Activated T-cell treated with anti-CD3 and anti-CD28 coated beads, Interleukin-2, amount 50 U/mL, for 4 hours (primary cell): Measurements from ENCODE around the gene TMEM80. TPM values are rescaled to one million over a fixed set of nuclear protein-coding genes. Genes with fewer than 3 reads are reported as not detected.

Experiments
- ATAC-seq, 2 donors: fragments of 200-7000 bp; cut with Tn5 transposase; one replicate each; pipeline ENCODE4 v1.10.0; 2021
- DNase-seq: peaks from one replicate; pipeline ENCODE4 v3.0.0-alpha.2; 2020
- H3K27me3 Mint-ChIP-seq: one replicate; pipeline ENCODE4 v1.8.0; 2021; ENCODE audit warnings: low read depth, mixed read lengths
- H3K36me3 Mint-ChIP-seq: one replicate; pipeline ENCODE4 v1.8.0; 2022; ENCODE audit warnings: mixed read lengths; ENCODE audit not compliant: insufficient read depth
- H3K4me1 Mint-ChIP-seq: one replicate; pipeline ENCODE4 v1.8.0; 2021; ENCODE audit warnings: low read depth, mixed read lengths
- H3K4me3 Mint-ChIP-seq: one replicate; pipeline ENCODE4 v1.8.0; 2021; ENCODE audit warnings: mild to moderate bottlenecking, moderate library complexity, mixed read lengths
- H3K9me3 Mint-ChIP-seq: one replicate; pipeline ENCODE4 v1.8.0; 2021; ENCODE audit warnings: mixed read lengths
- total RNA-seq, 3 donors: library from RNA; stranded (reverse); gene quantifications; one replicate each; pipeline ENCODE4 v1.2.1, GENCODE V29; 2021

The TMEM80 gene
- total RNA-seq, 3 donors from 2014 or later = 6.8 to 7.5 (median 7.0) TPM

DNA sequence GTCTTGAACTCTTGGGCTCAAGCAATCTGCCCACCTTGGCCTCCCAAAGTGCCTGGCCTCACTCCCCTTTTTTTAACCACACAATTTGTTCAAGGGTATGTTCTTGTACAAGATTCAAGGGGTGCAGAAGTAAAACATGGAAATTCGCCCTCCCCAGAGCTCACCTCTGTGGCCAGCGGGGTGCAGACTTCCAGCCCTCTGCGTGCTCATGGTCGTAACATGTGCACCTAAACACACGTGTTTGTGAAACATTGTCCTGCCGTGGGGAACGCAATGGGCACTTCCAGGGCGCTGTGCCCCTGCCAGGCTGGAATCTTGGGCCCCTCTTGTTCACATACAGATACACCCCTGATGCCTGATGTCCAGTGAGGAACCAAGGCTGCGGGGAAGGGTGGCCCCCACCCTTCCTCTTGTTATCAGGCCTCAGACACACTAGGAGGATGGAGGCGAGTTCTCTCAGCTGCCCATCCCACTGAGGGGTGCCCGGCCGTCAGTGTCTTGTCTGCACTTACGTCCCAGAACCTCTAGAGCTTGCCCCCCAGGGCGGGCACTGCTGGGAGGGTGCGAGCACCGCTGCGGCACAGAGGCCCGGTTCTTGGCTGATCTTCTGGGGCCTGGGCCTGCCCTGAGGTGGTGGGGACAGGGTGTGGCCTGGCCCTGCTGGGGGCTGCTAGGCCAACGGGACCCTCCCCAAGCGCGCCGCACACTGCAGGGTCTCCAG, 6.3 kb downstream of the TMEM80 start:
- Mint-ChIP-seq H3K9me3 (no peaks in the 10 kb centered on the region), H3K4me3 (no peak overlapping the region)
- ATAC-seq = no peak

DNA sequence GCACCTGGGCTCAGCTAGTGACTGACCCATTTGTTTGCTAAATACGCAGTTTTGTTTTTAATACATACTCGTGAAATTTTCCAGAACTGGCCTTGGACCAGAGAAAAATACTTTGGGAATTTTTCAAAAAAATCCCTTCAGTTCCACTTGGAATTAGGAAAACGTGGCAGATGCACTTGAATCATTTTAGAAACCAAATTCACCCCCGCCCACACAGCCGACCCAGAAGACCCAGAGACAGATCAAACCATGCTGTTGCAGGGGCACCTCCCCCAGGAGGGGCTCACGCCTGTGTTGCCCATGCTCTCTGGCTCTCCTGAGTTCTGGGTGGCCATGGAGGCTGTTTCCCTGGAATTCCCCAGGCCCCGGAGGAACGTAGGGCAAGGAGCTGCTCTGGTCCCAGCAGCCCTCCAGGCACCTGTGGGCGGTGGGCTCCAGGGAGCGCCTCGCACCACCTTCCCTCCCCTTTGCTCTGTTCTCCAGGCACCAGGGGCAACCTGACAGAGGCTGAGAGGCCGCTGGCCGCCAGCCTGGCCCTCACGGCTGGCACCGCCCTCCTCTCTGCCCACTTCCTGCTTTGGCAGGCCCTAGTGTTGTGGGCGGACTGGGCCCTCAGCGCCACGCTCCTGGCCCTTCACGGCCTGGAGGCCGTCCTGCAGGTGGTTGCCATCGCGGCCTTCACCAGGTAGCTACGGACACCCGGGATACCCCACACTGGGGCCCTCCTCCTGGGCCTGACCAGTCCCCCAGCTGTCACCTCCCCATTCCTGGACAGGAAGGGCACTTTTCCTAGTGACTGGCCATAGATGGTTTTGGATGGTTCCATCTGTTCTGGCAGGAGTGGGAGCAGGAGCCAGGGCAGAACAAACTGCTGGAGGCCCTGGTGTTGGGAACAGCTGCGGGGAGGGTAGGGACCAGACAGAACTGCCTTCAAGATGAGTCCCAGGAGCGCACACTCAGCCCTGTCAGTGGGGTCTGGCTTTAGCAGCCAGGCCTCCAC, 7.1 kb downstream of the TMEM80 start:
- Mint-ChIP-seq H3K9me3 (no peaks in the 10 kb centered on the region), H3K36me3 (peaks cover 3% of the 10 kb centered on the region), H3K27me3 (peaks cover 10% of the 10 kb centered on the region), H3K4me3 (no peak overlapping the region), H3K4me1 (peaks cover 6% of the 10 kb centered on the region)
- no peak for DNase-seq
- no peak for ATAC-seq

More for the DNA sequence above, 6.3 kb downstream of the TMEM80 start:
- H3K4me1 Mint-ChIP-seq = peaks cover 14% of the 10 kb centered on the region
- DNase-seq = no peak
- H3K36me3 Mint-ChIP-seq = peaks cover 3% of the 10 kb centered on the region
- H3K27me3 Mint-ChIP-seq = peaks cover 2% of the 10 kb centered on the region

DNA sequence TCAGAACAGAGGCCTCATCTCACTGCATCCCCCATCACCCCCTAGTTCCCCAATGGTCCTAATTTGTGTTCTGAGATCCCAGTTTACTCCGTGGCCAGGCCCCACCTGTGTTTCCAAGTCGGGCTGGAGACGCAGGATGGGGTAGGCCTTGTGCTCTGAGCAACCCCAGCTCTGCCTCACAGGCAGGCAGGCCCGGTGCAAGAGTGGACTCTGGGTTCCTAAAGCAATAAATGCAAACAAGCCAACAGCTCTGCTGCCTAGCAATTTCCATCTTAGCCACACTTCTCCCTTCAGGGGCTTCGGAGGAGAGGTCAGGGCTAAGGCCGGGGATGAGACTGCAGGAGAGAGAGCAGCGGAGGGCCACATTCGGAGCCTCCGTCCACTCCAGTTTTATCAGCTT, 7.9 kb downstream of the TMEM80 start:
- no peaks in the 10 kb centered on the region for H3K4me1 Mint-ChIP-seq
- DNase-seq (no peak), ATAC-seq (no peak)
- peaks cover 3% of the 10 kb centered on the region for H3K36me3 Mint-ChIP-seq
- no peaks in the 10 kb centered on the region for H3K9me3 Mint-ChIP-seq
- no peak overlapping the region for H3K4me3 Mint-ChIP-seq
- peaks cover 15% of the 10 kb centered on the region for H3K27me3 Mint-ChIP-seq

DNA sequence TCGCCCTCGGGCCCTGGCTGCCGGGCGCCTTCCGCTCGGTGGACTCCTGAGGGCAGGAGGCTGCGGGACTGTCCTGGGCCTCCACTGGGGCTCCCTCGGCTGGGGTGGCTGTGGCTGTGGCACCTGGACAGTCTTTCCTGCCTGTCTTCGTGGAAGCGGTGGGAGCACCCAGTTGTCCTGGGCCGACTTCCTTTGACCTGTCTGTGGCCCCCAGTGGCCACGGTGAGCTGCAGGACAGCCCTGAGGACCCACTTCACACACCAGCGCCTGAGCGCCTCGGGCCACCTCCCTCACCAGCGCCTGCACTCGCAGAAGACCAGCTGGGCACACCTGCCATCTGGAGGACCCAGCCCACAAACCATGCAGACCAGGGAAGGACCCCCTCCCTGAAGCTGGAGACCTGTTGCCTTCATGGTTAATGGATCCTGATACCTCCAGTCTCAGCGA, 8.6 kb downstream of the TMEM80 start:
- no peaks in the 10 kb centered on the region for H3K9me3 Mint-ChIP-seq
- H3K27me3 Mint-ChIP-seq = peaks cover 15% of the 10 kb centered on the region
- no peak overlapping the region for H3K4me3 Mint-ChIP-seq
- DNase-seq (no peak), ATAC-seq (no peak)
- H3K4me1 Mint-ChIP-seq = no peaks in the 10 kb centered on the region
- peaks cover 3% of the 10 kb centered on the region for H3K36me3 Mint-ChIP-seq

DNA sequence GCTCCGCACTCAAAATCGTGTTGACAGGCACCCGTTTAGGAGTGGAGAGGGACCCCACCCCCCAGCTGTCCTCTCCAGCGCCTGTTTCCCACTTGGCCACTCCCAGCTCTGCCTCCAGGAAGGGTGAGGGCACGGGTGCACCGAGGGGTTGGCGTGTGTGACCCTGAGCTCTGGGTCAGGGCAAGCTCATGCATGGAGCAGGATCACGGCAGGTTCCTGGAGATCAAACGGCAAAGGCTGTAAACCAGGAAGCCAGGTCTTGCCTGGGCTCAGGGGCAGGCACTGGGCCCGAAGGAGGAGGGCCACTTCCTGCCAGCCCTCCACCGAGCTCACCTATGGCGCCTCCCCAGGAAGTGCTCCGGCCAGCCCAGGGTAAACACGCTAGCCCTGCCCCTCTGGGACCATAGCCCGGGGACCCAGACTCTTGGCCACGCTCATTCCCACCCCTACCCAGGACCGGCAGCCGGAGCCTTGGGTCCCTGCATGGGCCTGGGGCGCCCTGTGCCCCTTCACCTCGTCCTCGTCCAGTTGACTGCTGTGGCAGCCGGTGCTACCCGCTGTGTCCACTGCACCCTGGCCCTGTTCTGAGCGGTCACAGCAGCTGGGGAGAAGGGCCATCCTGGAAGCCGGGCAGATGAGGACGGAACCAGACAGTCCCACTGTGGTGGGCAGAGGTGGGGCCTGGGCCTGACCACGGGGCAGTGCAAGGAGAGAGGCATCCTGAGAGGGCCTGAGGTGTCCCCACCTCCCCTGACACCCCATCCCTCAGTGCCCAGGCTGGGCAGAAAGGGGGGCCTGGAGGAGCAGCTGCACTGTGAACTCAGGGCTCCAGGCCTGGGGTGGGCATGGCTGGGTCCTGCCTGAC, 9.4 kb downstream of the TMEM80 start:
- Mint-ChIP-seq H3K27me3 (peaks cover 15% of the 10 kb centered on the region), H3K9me3 (no peaks in the 10 kb centered on the region), H3K4me1 (no peaks in the 10 kb centered on the region), H3K36me3 (peaks cover 3% of the 10 kb centered on the region), H3K4me3 (no peak overlapping the region)
- DNase-seq = no peak
- ATAC-seq = no peak

DNA sequence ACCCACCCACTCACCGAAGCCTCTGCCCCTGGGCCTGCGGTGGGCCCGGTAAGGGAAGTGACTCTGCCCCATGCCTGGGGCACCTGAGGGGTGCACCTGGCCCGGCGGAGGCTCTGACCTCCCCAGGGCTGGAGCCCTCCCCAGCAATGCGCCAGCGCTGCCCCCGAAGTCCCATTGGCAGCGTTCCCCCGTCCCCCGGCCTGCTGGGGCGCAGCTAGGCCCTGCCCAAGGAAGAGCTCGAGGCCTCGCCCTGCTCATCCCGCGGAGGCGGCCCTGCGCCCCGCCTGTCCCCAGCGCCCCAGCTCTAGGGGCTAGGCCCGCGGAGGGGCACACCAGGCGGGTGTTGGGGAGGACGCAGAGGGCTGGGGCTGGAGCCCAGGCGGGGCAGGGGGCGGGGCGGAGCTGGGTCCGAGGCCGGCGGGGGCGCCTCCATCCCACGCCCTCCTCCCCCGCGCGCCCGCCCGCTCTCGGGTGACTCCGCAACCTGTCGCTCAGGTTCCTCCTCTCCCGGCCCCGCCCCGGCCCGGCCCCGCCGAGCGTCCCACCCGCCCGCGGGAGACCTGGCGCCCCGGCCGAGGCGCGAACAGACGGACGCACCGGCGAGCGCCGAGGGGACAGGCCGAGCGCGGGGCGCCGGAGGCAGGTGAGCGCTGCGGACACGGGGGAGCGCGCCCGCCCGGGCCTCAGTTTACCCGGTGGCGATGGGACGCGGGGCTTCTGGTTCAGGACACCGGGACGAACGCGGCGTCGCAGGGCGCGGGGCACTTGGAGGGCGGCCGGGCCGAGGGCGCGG, 10.2 kb downstream of the TMEM80 start, which contains the start of gene EPS8L2:
Gene EPS8L2 (plus strand): TSS at position 586 of the 793 bp plus-strand sequence. CDS start 3,177 bp downstream, outside the sequence.
- no peaks in the 10 kb centered on the region for H3K9me3 Mint-ChIP-seq
- DNase-seq (no peak), ATAC-seq (peak; percentile 54 to 56)
- no peaks in the 10 kb centered on the region for H3K4me1 Mint-ChIP-seq
- H3K27me3 Mint-ChIP-seq = peaks cover 19% of the 10 kb centered on the region
- H3K4me3 Mint-ChIP-seq = no peak within 1 kb of the TSS
- no peaks in the 10 kb centered on the region for H3K36me3 Mint-ChIP-seq

DNA sequence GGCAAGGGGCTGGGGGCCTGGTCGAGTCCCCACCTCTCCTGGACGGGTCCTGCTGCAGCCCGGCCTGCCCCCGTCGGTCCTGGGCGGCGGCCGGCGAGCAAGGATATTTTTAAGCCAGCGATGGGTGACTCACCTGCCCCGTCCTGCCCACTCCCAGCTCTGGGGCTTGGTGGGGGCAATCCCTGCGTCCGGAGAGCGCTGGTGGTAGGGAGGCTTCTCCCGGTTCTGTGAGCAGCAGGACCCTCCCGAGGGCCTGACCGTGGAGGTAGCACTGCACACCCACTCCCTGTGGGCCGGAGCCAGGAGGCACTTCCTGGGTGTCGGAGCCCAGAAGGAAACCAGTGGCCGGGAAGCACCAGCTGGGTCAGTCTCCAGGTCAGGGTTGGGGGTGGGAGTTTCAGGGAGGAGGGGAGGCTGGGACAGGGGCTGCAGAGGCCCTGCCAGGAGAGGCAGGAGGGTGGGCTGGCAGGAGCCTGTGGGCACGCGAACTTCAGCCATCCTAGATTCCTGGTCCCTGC, 10.9 kb downstream of the TMEM80 start:
- ATAC-seq = no peak
- peaks cover 22% of the 10 kb centered on the region for H3K27me3 Mint-ChIP-seq
- H3K4me1 Mint-ChIP-seq = peaks cover 1% of the 10 kb centered on the region
- no peak for DNase-seq
- no peaks in the 10 kb centered on the region for H3K9me3 Mint-ChIP-seq
- no peaks in the 10 kb centered on the region for H3K36me3 Mint-ChIP-seq
- no peak overlapping the region for H3K4me3 Mint-ChIP-seq

DNA sequence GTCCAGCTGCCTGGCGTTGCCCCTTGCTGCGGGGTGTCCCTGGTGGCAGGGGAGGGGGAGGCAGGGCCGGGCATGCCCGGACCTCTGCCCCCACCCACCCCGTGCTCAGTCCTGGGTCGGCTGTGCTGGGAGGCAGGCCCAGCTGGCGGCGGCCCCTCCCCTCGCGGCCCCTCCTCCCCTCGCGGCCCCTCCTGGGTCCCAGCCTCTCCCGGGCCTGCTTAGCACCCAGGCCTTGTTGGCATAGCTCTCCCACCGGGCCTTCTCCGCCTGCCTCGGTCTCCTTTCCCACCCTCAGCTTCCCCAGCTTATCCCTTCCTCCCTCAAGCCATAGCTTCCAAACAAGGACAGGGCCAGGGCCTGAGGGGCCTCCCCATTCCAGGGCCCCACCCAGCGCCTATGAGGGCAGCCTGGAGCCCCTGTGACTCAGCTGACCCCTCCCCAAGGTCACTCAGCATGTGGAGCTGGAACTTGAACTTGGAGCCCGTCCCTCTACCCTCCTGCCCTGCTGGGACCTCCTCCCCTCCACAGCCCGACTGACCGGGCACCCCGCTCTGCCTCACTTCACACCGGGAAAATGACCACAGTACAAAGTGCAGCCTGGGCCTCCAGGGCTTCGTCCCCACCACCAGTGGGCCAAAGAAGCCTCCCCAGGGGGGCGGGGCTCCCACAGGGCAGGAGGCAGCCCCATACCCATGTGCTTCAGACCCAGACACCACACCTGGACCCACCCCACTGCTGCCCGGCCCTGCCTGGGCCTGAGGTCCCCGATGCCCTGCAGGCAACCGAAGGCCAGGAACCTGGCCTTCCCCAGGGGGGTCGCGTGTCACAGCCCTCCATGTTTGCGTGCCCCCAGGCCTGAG, 11.6 kb downstream of the TMEM80 start:
- Mint-ChIP-seq H3K36me3 (no peaks in the 10 kb centered on the region), H3K4me3 (no peak overlapping the region), H3K27me3 (peaks cover 22% of the 10 kb centered on the region), H3K4me1 (peaks cover 1% of the 10 kb centered on the region), H3K9me3 (no peaks in the 10 kb centered on the region)
- DNase-seq = no peak
- ATAC-seq = no peak

DNA sequence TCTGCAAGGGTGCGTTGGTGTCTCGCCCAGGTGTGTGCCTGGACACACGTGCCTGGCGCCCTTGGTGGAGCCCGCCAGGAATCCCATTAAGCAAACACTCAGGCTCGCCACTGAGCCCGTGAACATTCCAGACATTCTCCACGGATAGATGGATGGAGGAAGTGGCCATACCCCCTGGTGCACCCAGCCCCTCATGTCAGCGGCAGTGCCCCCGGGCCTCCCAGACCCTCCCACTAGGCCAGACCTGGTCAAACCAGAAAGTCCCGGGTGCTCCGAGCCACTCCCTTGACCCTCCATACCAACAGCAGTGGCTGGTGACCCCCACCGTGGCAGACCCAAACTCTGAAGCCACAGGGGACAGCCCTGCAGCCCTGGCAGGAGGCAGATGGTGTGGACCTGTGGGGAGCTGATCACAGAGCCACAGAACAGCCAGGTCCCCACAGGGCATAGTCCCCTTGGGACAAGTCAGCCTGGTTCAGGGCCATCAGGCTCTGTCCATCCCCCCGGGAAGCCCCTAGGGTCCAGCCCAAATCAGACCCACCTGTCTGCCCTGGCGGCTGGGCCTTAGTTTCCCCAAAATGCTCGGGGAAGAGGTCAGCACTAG, 12.3 kb downstream of the TMEM80 start:
- no peak overlapping the region for H3K4me3 Mint-ChIP-seq

DNA sequence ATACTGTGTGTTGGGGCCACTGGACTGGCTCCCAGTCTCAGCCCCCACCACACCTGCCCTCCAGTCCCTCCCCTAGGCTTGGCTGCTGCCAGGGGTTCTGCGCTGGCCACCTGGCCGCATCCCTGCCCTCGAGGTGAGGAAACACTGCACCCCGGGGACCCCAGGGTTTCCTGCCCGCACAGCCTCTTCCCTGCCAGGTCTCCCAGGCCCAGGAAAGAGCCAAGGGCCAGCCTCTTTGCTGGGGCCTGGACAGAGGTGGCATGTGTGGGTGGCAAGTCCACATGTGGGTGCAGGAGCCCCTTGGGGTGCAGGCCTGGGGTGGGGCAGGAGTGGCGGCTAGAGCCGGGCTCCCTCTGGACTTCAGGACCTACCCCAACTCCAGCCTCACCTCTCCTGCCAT, 12.9 kb downstream of the TMEM80 start:
- Mint-ChIP-seq H3K36me3 (no peaks in the 10 kb centered on the region), H3K4me3 (no peak overlapping the region), H3K27me3 (peaks cover 22% of the 10 kb centered on the region), H3K9me3 (no peaks in the 10 kb centered on the region), H3K4me1 (peaks cover 1% of the 10 kb centered on the region)
- ATAC-seq = no peak
- DNase-seq = no peak

More for the DNA sequence above, 12.3 kb downstream of the TMEM80 start:
- DNase-seq = no peak
- no peak for ATAC-seq
- Mint-ChIP-seq H3K9me3 (no peaks in the 10 kb centered on the region), H3K27me3 (peaks cover 22% of the 10 kb centered on the region), H3K4me1 (peaks cover 1% of the 10 kb centered on the region), H3K36me3 (no peaks in the 10 kb centered on the region)

DNA sequence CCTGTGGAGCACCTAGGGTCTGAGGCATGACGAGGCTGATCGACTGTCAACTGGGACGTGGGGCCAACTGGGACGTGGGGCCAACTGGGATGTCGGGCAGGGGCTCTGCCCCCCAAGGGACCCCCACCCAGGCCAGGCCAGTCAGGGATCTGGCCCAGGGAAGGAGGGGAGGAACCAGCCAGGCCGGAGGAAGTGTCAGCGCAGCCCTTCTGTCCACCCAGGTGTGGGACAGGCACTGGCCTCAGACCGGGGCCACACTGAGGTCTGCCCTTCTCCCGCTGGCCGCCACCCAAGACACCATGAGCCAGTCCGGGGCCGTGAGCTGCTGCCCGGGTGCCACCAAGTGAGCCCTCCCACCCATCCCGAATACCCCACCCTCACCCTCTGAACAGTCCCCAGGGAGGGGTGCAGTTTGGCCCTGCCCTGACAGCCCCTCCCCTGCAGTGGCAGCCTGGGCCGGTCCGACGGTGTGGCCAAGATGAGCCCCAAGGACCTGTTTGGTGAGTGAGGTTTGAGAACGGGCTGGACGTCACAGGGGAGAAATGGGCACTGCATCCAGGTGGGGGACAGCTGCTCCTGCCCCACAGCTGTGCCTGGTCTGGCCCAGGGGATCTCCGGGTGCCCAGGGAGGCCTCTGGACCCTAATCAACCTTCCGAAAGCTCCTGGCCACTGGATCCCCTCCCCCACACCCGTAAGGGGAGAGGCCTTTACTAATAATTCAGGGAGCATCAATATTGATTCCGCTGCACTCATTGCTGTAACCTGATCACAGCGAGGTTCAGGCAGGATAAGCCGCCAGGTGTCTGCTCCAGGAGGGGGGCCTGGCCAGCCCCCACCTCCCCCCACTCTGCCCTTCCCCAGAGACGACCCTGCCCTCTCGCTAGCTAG, 13.7 kb downstream of the TMEM80 start:
- no peak overlapping the region for H3K4me3 Mint-ChIP-seq
- DNase-seq (no peak), ATAC-seq (no peak)
- H3K36me3 Mint-ChIP-seq = no peaks in the 10 kb centered on the region
- H3K27me3 Mint-ChIP-seq = peaks cover 22% of the 10 kb centered on the region
- no peaks in the 10 kb centered on the region for H3K9me3 Mint-ChIP-seq
- peaks cover 1% of the 10 kb centered on the region for H3K4me1 Mint-ChIP-seq
